Peyer's patch (tissue), 4 donors: ENCODE measurements around the gene KCNB1. TPM values are rescaled to one million over a fixed set of nuclear protein-coding genes. Genes with fewer than 3 reads are reported as not detected.
A peak's percentile ranks its signal among the peaks of the same experiment; 100 is the strongest.

Source experiments
- DNase-seq, 3 donors: peaks; one replicate each; pipeline ENCODE4 v3.0.0-alpha.2; 2017 to 2019
- H3K27ac ChIP-seq, 4 donors: fragments of 200-600 bp; sonication (generic); one replicate each; pipeline ENCODE4 v1.5.1; 2016 to 2019
- H3K27me3 ChIP-seq, 2 donors: fragments of 200-600 bp; sonication (generic); one replicate each; pipeline ENCODE4 v1.5.1; 2019
- H3K36me3 ChIP-seq, 3 donors: fragments of 200-600 bp; sonication (generic); one replicate each; pipeline ENCODE4 v1.5.1; 2016 to 2019
- H3K4me1 ChIP-seq, 4 donors: fragments of 200-600 bp; sonication (generic); one replicate each; pipeline ENCODE4 v1.5.1; 2016 to 2019
- H3K4me3 ChIP-seq, 4 donors: fragments of 200-600 bp; sonication (generic); 1 replicate in 3 of 4; 2 replicates in 1 of 4; pipeline ENCODE4 v1.5.1; 2016 to 2019; ENCODE audit warnings: mild to moderate bottlenecking in 1 of 4
- H3K9me3 ChIP-seq, 4 donors: fragments of 200-600 bp; sonication (generic); one replicate each; pipeline ENCODE4 v1.5.1; 2016 to 2019; ENCODE audit warnings: mild to moderate bottlenecking in 1 of 4
- CTCF ChIP-seq, 6 experiments: fragments of 450-650 bp in 4 of 6; fragments of 200-600 bp in 2 of 6; sonication (generic) in 1 of 6; IDR thresholded peaks; one replicate each; pipeline ENCODE4 v1.5.1; 2017 to 2019; ENCODE audit warnings: antibody characterized with exemption in 6 of 6, mild to moderate bottlenecking in 3 of 6, moderate library complexity in 1 of 6
- POLR2A ChIP-seq, 2 donors: fragments of 450-650 bp; IDR thresholded peaks; one replicate each; pipeline ENCODE4 v1.5.1; 2017; ENCODE audit warnings: antibody characterized with exemption in 2 of 2, mild to moderate bottlenecking in 2 of 2, moderate library complexity in 2 of 2
- total RNA-seq, 4 donors: library from RNA; depleted of rRNA; stranded (reverse); fragments of >200 nt; gene quantifications; one replicate each; pipeline ENCODE4 v1.1.0, GENCODE V29; 2016

Gene KCNB1
- total RNA-seq, 4 donors from 2014 or later, result 0.35 to 0.85 (median 0.61) TPM

- no peaks in the 10 kb centered on the region for H3K27me3 ChIP-seq
- no peak overlapping the region for H3K4me3 ChIP-seq
- H3K4me1 ChIP-seq, result no peaks in the 10 kb centered on the region
- no peaks in the 10 kb centered on the region for H3K9me3 ChIP-seq
- no peak for TF ChIP-seq CTCF (IDR thresholded peaks at IDR 0.05)
- no peak for TF ChIP-seq POLR2A (IDR thresholded peaks at IDR 0.05)
- DNase-seq, result no peak
- no peaks in the 10 kb centered on the region for H3K36me3 ChIP-seq
- H3K27ac ChIP-seq, result no peak overlapping the region
Observed at GRCh38 chr20:49457444-49457843, 25.0 kb downstream of the KCNB1 start.

GRCh38 chr20:49456646-49457045 is 25.8 kb downstream of the KCNB1 start:
- no peak overlapping the region for H3K27ac ChIP-seq
- no peak overlapping the region for H3K4me3 ChIP-seq
- no peaks in the 10 kb centered on the region for H3K27me3 ChIP-seq
- no peaks in the 10 kb centered on the region for H3K4me1 ChIP-seq
- no peaks in the 10 kb centered on the region for H3K36me3 ChIP-seq
- no peaks in the 10 kb centered on the region for H3K9me3 ChIP-seq
- no peak for DNase-seq
- TF ChIP-seq CTCF (IDR thresholded peaks at IDR 0.05), result no peak
- TF ChIP-seq POLR2A (IDR thresholded peaks at IDR 0.05), result no peak

GRCh38 chr20:49455691-49456090 is 26.8 kb downstream of the KCNB1 start:
- Histone ChIP-seq H3K9me3 (no peaks in the 10 kb centered on the region), H3K27ac (no peak overlapping the region), H3K36me3 (no peaks in the 10 kb centered on the region), H3K4me3 (no peak overlapping the region), H3K4me1 (no peaks in the 10 kb centered on the region), H3K27me3 (no peaks in the 10 kb centered on the region)
- TF ChIP-seq CTCF (IDR thresholded peaks at IDR 0.05) (no peak), POLR2A (IDR thresholded peaks at IDR 0.05) (no peak)
- DNase-seq, result no peak

- Histone ChIP-seq H3K27ac (no peak overlapping the region), H3K4me3 (no peak overlapping the region), H3K9me3 (no peaks in the 10 kb centered on the region), H3K27me3 (no peaks in the 10 kb centered on the region), H3K4me1 (no peaks in the 10 kb centered on the region), H3K36me3 (no peaks in the 10 kb centered on the region)
- no peak for TF ChIP-seq POLR2A (IDR thresholded peaks at IDR 0.05)
- TF ChIP-seq CTCF (IDR thresholded peaks at IDR 0.05), result no peak
- no peak for DNase-seq
Observed at GRCh38 chr20:49452011-49452482, 30.4 kb downstream of the KCNB1 start.

- no peak overlapping the region for H3K4me3 ChIP-seq
- no peak for DNase-seq
- H3K4me1 ChIP-seq, result no peaks in the 10 kb centered on the region
- H3K27ac ChIP-seq, result no peak overlapping the region
- no peaks in the 10 kb centered on the region for H3K27me3 ChIP-seq
- no peaks in the 10 kb centered on the region for H3K36me3 ChIP-seq
- no peaks in the 10 kb centered on the region for H3K9me3 ChIP-seq
- TF ChIP-seq POLR2A (IDR thresholded peaks at IDR 0.05) (no peak), CTCF (IDR thresholded peaks at IDR 0.05) (no peak)
Observed at GRCh38 chr20:49450281-49450721, 32.2 kb downstream of the KCNB1 start.

- Histone ChIP-seq H3K27me3 (no peaks in the 10 kb centered on the region), H3K36me3 (no peaks in the 10 kb centered on the region), H3K4me3 (no peak overlapping the region), H3K27ac (peak overlapping the region in 1 of 4 donors; percentile 73), H3K9me3 (no peaks in the 10 kb centered on the region), H3K4me1 (peaks cover 0 to 4% (median 0%) of the 10 kb centered on the region in 4 donors)
- no peak for DNase-seq
- no peak for TF ChIP-seq POLR2A (IDR thresholded peaks at IDR 0.05)
- no peak for TF ChIP-seq CTCF (IDR thresholded peaks at IDR 0.05)
Observed at GRCh38 chr20:49448917-49449316, 33.6 kb downstream of the KCNB1 start.
